ENCODE measurements around the gene RET.

GRCh38 chr10:43083764-43084163 lies 6.9 kb downstream of the RET start:
- TF ChIP-seq BHLHE40 (IDR thresholded peaks at IDR 0.05; ENCODE audit: low read length) (no peak), MAFK (conservative IDR thresholded peaks at IDR 0.05 in 1 of 2, IDR thresholded peaks at IDR 0.05 in 1 of 2; ENCODE audit: low read length in 2 of 2) (no peak), AGO1 (IDR thresholded peaks at IDR 0.05; ENCODE audit: low read depth, low read length, poor library complexity, severe bottlenecking) (no peak), PLRG1 (conservative IDR thresholded peaks at IDR 0.05) (no peak), ZNF44 (CRISPR knock-in tag; IDR thresholded peaks at IDR 0.05) (no peak), POLR2AphosphoS5 (IDR thresholded peaks at IDR 0.05; ENCODE audit: low read depth, low read length) (no peak), NCOA1 (CRISPR knock-in tag; IDR thresholded peaks at IDR 0.05) (no peak), RNF2 (conservative IDR thresholded peaks at IDR 0.05; ENCODE audit: low read depth) (no peak), RFX5 (IDR thresholded peaks at IDR 0.05; ENCODE audit: low read depth, low read length) (no peak), NR2C2 (CRISPR knock-in tag; IDR thresholded peaks at IDR 0.05; ENCODE audit: borderline replicate concordance) (no peak), TCF7 (IDR thresholded peaks at IDR 0.05; ENCODE audit: low read depth) (no peak), FIP1L1 (IDR thresholded peaks at IDR 0.05; ENCODE audit: borderline replicate concordance, insufficient read depth, low read depth, low read length) (no peak), ZNF282 (IDR thresholded peaks at IDR 0.05; ENCODE audit: partially characterized antibody) (no peak)
- TF ChIP-seq, protein P1, sequence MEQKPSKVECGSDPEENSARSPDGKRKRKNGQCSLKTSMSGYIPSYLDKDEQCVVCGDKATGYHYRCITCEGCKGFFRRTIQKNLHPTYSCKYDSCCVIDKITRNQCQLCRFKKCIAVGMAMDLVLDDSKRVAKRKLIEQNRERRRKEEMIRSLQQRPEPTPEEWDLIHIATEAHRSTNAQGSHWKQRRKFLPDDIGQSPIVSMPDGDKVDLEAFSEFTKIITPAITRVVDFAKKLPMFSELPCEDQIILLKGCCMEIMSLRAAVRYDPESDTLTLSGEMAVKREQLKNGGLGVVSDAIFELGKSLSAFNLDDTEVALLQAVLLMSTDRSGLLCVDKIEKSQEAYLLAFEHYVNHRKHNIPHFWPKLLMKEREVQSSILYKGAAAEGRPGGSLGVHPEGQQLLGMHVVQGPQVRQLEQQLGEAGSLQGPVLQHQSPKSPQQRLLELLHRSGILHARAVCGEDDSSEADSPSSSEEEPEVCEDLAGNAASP (CRISPR knock-in tag; IDR thresholded peaks at IDR 0.05; ENCODE audit: borderline replicate concordance): no peak

Measured in HepG2 (cell line).